Measurements from ENCODE around the gene PTPRD.

Gene PTPRD

GRCh38 chr9:10571699-10572098 is 41.1 kb downstream of the PTPRD start:
- DNase-seq (ENCODE audit: low read depth) = no peak
- no peak overlapping the region for H3K4me3 ChIP-seq (ENCODE audit: low read length)
- no peak for TF ChIP-seq CTCF (IDR thresholded peaks at IDR 0.05; ENCODE audit: insufficient read depth, low read depth, low read length, missing control alignments)

GRCh38 chr9:10566848-10567247 is 46.0 kb downstream of the PTPRD start:
- peak; percentile 73 for DNase-seq (ENCODE audit: low read depth)
- no peak overlapping the region for H3K4me3 ChIP-seq (ENCODE audit: low read length)
- no peak for TF ChIP-seq CTCF (IDR thresholded peaks at IDR 0.05; ENCODE audit: insufficient read depth, low read depth, low read length, missing control alignments)

GRCh38 chr9:10562581-10563343 is 50.0 kb downstream of the PTPRD start:
- H3K4me3 ChIP-seq (ENCODE audit: low read length) = no peak overlapping the region
- DNase-seq (ENCODE audit: low read depth) = peak; percentile 98
- no peak for TF ChIP-seq CTCF (IDR thresholded peaks at IDR 0.05; ENCODE audit: insufficient read depth, low read depth, low read length, missing control alignments)

- no peak for TF ChIP-seq CTCF (IDR thresholded peaks at IDR 0.05; ENCODE audit: insufficient read depth, low read depth, low read length, missing control alignments)
- no peak for DNase-seq (ENCODE audit: low read depth)
- H3K4me3 ChIP-seq (ENCODE audit: low read length) = no peak overlapping the region
These were observed 64.5 kb downstream of the PTPRD start for GRCh38 chr9:10548348-10548747.

- no peak for TF ChIP-seq CTCF (IDR thresholded peaks at IDR 0.05; ENCODE audit: insufficient read depth, low read depth, low read length, missing control alignments)
- no peak for DNase-seq (ENCODE audit: low read depth)
- no peak overlapping the region for H3K4me3 ChIP-seq (ENCODE audit: low read length)
These were observed 74.7 kb downstream of the PTPRD start for GRCh38 chr9:10538073-10538472.

- TF ChIP-seq CTCF (IDR thresholded peaks at IDR 0.05; ENCODE audit: insufficient read depth, low read depth, low read length, missing control alignments) = no peak
- H3K4me3 ChIP-seq (ENCODE audit: low read length) = no peak overlapping the region
- DNase-seq (ENCODE audit: low read depth) = no peak
These were observed 78.0 kb downstream of the PTPRD start for GRCh38 chr9:10534850-10535249.

GRCh38 chr9:10525972-10526371 is 86.8 kb downstream of the PTPRD start:
- no peak overlapping the region for H3K4me3 ChIP-seq (ENCODE audit: low read length)
- TF ChIP-seq CTCF (IDR thresholded peaks at IDR 0.05; ENCODE audit: insufficient read depth, low read depth, low read length, missing control alignments) = no peak
- no peak for DNase-seq (ENCODE audit: low read depth)

All from epithelial cell of esophagus (primary cell).